Keratinocyte (primary cell): ENCODE results near the gene TTLL5. TPM values are rescaled to one million over a fixed set of nuclear protein-coding genes. Genes with fewer than 3 reads are reported as not detected.

Source experiments
- DNase-seq: peaks from one replicate; pipeline ENCODE4 v3.0.0-alpha.2; 2011; ENCODE audit warnings: low read depth, missing footprints, low spot score
- FAIRE-seq: peaks from 2 replicates; lab custom pipeline; 2011; peaks lifted over from hg19 to GRCh38; lab: Jason Lieb, UNC
- H2AFZ ChIP-seq: 2 replicates; pipeline ENCODE4 v1.6.0; 2012; ENCODE audit warnings: low read length, control low read depth, inconsistent platforms; ENCODE audit not compliant: control insufficient read depth
- H3K27ac ChIP-seq: 2 replicates; pipeline ENCODE4 v1.5.1; 2011; ENCODE audit warnings: low read length; ENCODE audit not compliant: control insufficient read depth, insufficient read depth
- H3K27me3 ChIP-seq: 3 replicates; pipeline ENCODE4 v1.6.0; 2011; ENCODE audit warnings: low read length; ENCODE audit not compliant: control insufficient read depth, insufficient read depth; ENCODE audit errors: extremely low read depth
- H3K36me3 ChIP-seq, 2 experiments: 2 replicates in 1 of 2; 3 replicates in 1 of 2; pipeline ENCODE4 v1.5.1; 2011; ENCODE audit warnings: low read length in 2 of 2, mild to moderate bottlenecking in 1 of 2; ENCODE audit not compliant: control insufficient read depth in 2 of 2, insufficient read depth in 2 of 2; ENCODE audit errors: extremely low read depth in 1 of 2
- H3K4me1 ChIP-seq: 3 replicates; pipeline ENCODE4 v1.5.1; 2011; ENCODE audit warnings: low read length; ENCODE audit not compliant: control insufficient read depth, insufficient read depth; ENCODE audit errors: extremely low read depth
- H3K4me2 ChIP-seq: 3 replicates; pipeline ENCODE4 v1.6.0; 2011; ENCODE audit warnings: low read depth, low read length; ENCODE audit not compliant: control insufficient read depth, insufficient read depth; ENCODE audit errors: extremely low read depth
- H3K4me3 ChIP-seq, 3 experiments: fragments of 200-600 bp in 1 of 3; sonication (generic) in 1 of 3; 2 replicates in 2 of 3; 3 replicates in 1 of 3; pipeline ENCODE4 v1.5.1; 2011 to 2016; ENCODE audit warnings: low read length in 3 of 3, mild to moderate bottlenecking in 3 of 3, control low read depth in 2 of 3, inconsistent platforms in 1 of 3, low read depth in 1 of 3, mixed read lengths in 1 of 3, mixed run types in 1 of 3, moderate library complexity in 1 of 3; ENCODE audit not compliant: control insufficient read depth in 2 of 3, insufficient read depth in 2 of 3; ENCODE audit errors: extremely low read depth in 1 of 3
- H3K79me2 ChIP-seq: 2 replicates; pipeline ENCODE4 v1.6.0; 2012; ENCODE audit warnings: low read length; ENCODE audit not compliant: control insufficient read depth, insufficient read depth
- H3K9ac ChIP-seq: 3 replicates; pipeline ENCODE4 v1.6.0; 2011; ENCODE audit warnings: low read length; ENCODE audit not compliant: control insufficient read depth, insufficient read depth; ENCODE audit errors: extremely low read depth
- H3K9me1 ChIP-seq: 3 replicates; pipeline ENCODE4 v1.6.0; 2011; ENCODE audit warnings: low read length; ENCODE audit not compliant: control insufficient read depth, insufficient read depth; ENCODE audit errors: extremely low read depth
- H3K9me3 ChIP-seq: 2 replicates; pipeline ENCODE4 v1.5.1; 2012; ENCODE audit warnings: low read depth, low read length; ENCODE audit not compliant: control insufficient read depth
- H4K20me1 ChIP-seq: 3 replicates; pipeline ENCODE4 v1.6.0; 2011; ENCODE audit warnings: low read length; ENCODE audit not compliant: control insufficient read depth, insufficient read depth; ENCODE audit errors: extremely low read depth
- EZH2 ChIP-seq: IDR thresholded peaks from one replicate; pipeline ENCODE4 v1.6.1; 2012; ENCODE audit warnings: inconsistent platforms, mild to moderate bottlenecking, low read length, moderate library complexity
- dilution Hi-C: fragments of 300-500 bp; cut with MboI; formaldehyde crosslinking; loops from one replicate; pipeline ENCODE4 v1.7.0; 2020; ENCODE audit warnings: low sequenced_read_pairs; ENCODE audit not compliant: extremely low pct_ligation_motif_present
- polyA plus RNA-seq, 5 experiments: library from polyadenylated mRNA; depleted of rRNA in 3 of 5; stranded (reverse) in 3 of 5; stranded (forward) in 1 of 5; unstranded in 1 of 5; fragments of >200 nt; gene quantifications; 1 replicate in 1 of 5; 2 replicates in 3 of 5; 3 replicates in 1 of 5; pipeline versions ENCODE4 v1.2.1 to v1.2.3, GENCODE V29; 2011 to 2012; ENCODE audit warnings: missing spikeins in 2 of 5, low read depth in 1 of 5, low replicate concordance in 1 of 5
- TF ChIP-seq, protein P1 (sequence below), 3 experiments: IDR thresholded peaks in 1 of 3; conservative IDR thresholded peaks in 1 of 3; optimal IDR thresholded peaks in 1 of 3; 2 replicates in 2 of 3; 3 replicates in 1 of 3; pipeline versions ENCODE3 to v1.5.1; 2011; ENCODE audit warnings: low read length in 3 of 3, mild to moderate bottlenecking in 3 of 3, moderate library complexity in 2 of 3, control low read depth in 1 of 3, inconsistent platforms in 1 of 3; ENCODE audit not compliant: insufficient read depth in 2 of 3; ENCODE audit errors: extremely low read depth in 1 of 3

Gene TTLL5
- polyA plus RNA-seq, 1 donor (not counting 4 experiments of a cell fraction or from before 2014, with no cell fraction given), result 20.7 TPM

DNA sequence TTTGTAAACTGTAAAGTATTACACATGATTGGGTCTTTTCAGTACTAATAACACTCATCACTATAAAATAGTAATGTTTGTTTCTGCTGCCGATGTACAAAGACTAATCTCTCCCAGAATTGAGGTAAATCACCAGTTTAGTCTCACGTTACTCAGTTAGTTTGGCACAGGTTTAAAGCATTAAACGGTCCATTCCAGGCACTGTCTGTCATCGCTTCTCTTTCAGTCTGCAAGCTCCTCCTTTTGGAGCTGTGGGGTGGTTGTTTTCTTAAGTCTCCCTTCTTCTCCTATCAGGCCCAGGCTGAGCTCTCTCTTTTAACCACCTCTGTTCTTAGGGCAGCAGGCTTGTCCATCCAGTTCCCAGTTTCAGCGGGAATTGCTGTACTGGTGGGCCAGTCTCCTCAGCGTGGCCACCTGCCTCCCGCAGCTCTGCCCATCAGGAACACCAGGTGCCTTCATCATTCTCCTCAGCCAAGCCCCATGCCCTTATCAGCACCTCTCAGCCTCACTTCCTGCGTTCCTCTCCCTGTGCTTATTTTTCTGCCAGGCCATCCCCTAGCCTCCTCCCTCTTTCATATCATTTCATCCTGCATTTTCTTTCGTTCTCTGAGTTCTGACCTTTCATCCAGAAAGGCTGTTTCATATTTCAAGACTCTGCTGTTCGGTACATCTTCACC is 171.7 kb downstream of the TTLL5 start:
- H2AFZ ChIP-seq, result no peak overlapping the region
- no peak overlapping the region for H3K4me2 ChIP-seq

DNA sequence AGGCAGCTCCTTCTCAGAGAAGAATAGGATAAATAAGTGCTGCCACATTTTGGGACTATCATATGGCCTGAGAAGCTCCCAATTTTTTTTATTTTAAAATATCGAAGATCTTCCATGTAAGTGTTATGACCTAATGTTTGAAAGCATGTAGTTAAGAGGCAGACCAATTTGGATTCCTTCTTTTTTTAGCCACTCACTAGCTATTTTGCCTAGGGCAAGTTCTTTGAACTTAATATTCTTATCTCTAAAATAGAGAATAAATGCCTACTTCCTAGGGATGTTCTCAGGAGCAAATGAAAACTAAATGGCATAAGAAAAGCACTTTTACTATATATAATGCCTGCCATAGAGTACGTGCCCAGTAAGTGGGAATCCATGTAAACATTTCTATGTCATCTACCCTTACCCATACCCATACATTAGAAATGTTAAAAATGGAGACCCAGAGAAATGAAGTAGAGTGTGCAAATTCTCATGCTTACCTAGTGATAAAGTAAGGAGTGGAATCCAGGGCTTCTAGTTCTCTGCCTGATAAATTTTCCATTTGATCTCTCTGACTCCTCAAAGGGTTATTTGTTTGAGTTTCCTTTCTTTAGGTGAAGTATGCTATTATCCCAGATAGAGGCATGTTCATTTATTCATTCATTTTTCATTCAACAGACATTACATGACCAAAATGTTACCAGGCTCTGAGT is 172.4 kb downstream of the TTLL5 start:
- H3K36me3 ChIP-seq, result no peaks in the 10 kb centered on the region
- H3K4me3 ChIP-seq, result no peak overlapping the region
- H2AFZ ChIP-seq, result no peak overlapping the region
- no peak overlapping the region for H3K4me2 ChIP-seq
- TF ChIP-seq, protein P1, sequence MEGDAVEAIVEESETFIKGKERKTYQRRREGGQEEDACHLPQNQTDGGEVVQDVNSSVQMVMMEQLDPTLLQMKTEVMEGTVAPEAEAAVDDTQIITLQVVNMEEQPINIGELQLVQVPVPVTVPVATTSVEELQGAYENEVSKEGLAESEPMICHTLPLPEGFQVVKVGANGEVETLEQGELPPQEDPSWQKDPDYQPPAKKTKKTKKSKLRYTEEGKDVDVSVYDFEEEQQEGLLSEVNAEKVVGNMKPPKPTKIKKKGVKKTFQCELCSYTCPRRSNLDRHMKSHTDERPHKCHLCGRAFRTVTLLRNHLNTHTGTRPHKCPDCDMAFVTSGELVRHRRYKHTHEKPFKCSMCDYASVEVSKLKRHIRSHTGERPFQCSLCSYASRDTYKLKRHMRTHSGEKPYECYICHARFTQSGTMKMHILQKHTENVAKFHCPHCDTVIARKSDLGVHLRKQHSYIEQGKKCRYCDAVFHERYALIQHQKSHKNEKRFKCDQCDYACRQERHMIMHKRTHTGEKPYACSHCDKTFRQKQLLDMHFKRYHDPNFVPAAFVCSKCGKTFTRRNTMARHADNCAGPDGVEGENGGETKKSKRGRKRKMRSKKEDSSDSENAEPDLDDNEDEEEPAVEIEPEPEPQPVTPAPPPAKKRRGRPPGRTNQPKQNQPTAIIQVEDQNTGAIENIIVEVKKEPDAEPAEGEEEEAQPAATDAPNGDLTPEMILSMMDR (optimal IDR thresholded peaks at IDR 0.05 in 1 of 3, IDR thresholded peaks at IDR 0.05 in 1 of 3, conservative IDR thresholded peaks at IDR 0.05 in 1 of 3; ENCODE audit: extremely low read depth in 1 of 3, insufficient read depth in 2 of 3, low read length in 3 of 3), result no peak
- no peak for TF ChIP-seq EZH2
- H3K9me3 ChIP-seq, result no peaks in the 10 kb centered on the region
- DNase-seq, result no peak
- FAIRE-seq, result no peak
- no peak overlapping the region for H3K27ac ChIP-seq
- dilution Hi-C loops, result no loop called here
- H3K4me1 ChIP-seq, result peaks cover 5% of the 10 kb centered on the region
- H3K9ac ChIP-seq, result no peak overlapping the region
- no peaks in the 10 kb centered on the region for H3K79me2 ChIP-seq
- H3K9me1 ChIP-seq, result no peaks in the 10 kb centered on the region
- H4K20me1 ChIP-seq, result no peaks in the 10 kb centered on the region
- no peaks in the 10 kb centered on the region for H3K27me3 ChIP-seq

More for the DNA sequence above, 171.7 kb downstream of the TTLL5 start:
- Histone ChIP-seq H3K9me1 (no peaks in the 10 kb centered on the region), H3K9me3 (no peaks in the 10 kb centered on the region), H3K79me2 (no peaks in the 10 kb centered on the region), H3K4me1 (peaks cover 5% of the 10 kb centered on the region), H3K36me3 (no peaks in the 10 kb centered on the region), H3K27me3 (no peaks in the 10 kb centered on the region), H3K4me3 (no peak overlapping the region), H3K9ac (no peak overlapping the region), H4K20me1 (no peaks in the 10 kb centered on the region), H3K27ac (no peak overlapping the region)
- no peak for FAIRE-seq
- no peak for DNase-seq
- TF ChIP-seq, protein P1 (optimal IDR thresholded peaks at IDR 0.05 in 1 of 3, IDR thresholded peaks at IDR 0.05 in 1 of 3, conservative IDR thresholded peaks at IDR 0.05 in 1 of 3; ENCODE audit: extremely low read depth in 1 of 3, insufficient read depth in 2 of 3, low read length in 3 of 3), result no peak
- dilution Hi-C loops, result no loop called here
